Measurements from ENCODE around the gene CDC42EP5.

Gene CDC42EP5

GRCh38 chr19:54418930-54419800, 53.9 kb downstream of the CDC42EP5 start:
- Histone ChIP-seq H3K9me3 (no peaks in the 10 kb centered on the region), H3K27ac (no peak overlapping the region), H3K4me1 (ENCODE audit: control insufficient read depth in 1 of 2, insufficient read depth in 1 of 2, low read depth in 1 of 2, low read length in 1 of 2) (peaks cover 18 to 19% of the 10 kb centered on the region in 2 experiments), H3K27me3 (peaks cover 84% of the 10 kb centered on the region), H3K4me3 (ENCODE audit: low read depth in 1 of 2, low read length in 1 of 2) (no peak overlapping the region), H3K36me3 (no peaks in the 10 kb centered on the region)
- no peak for TF ChIP-seq CTCF (IDR thresholded peaks at IDR 0.05)

- Histone ChIP-seq H3K36me3 (no peaks in the 10 kb centered on the region), H3K4me1 (ENCODE audit: control insufficient read depth in 1 of 2, insufficient read depth in 1 of 2, low read depth in 1 of 2, low read length in 1 of 2) (peaks cover 18 to 19% of the 10 kb centered on the region in 2 experiments), H3K27me3 (peaks cover 88% of the 10 kb centered on the region), H3K9me3 (no peaks in the 10 kb centered on the region), H3K27ac (no peak overlapping the region), H3K4me3 (ENCODE audit: low read depth in 1 of 2, low read length in 1 of 2) (no peak overlapping the region)
- TF ChIP-seq CTCF (IDR thresholded peaks at IDR 0.05): no peak
Measured at GRCh38 chr19:54418030-54418929, 54.8 kb downstream of the CDC42EP5 start.

- Histone ChIP-seq H3K36me3 (no peaks in the 10 kb centered on the region), H3K9me3 (no peaks in the 10 kb centered on the region), H3K27me3 (peaks cover 94% of the 10 kb centered on the region), H3K4me3 (ENCODE audit: low read depth in 1 of 2, low read length in 1 of 2) (no peak overlapping the region), H3K4me1 (ENCODE audit: control insufficient read depth in 1 of 2, insufficient read depth in 1 of 2, low read depth in 1 of 2, low read length in 1 of 2) (peaks cover 18 to 19% of the 10 kb centered on the region in 2 experiments), H3K27ac (no peak overlapping the region)
- no peak for TF ChIP-seq CTCF (IDR thresholded peaks at IDR 0.05)
Measured at GRCh38 chr19:54416695-54417491, 56.2 kb downstream of the CDC42EP5 start.

GRCh38 chr19:54415901-54416673, 57.0 kb downstream of the CDC42EP5 start:
- Histone ChIP-seq H3K4me3 (ENCODE audit: low read depth in 1 of 2, low read length in 1 of 2) (no peak overlapping the region), H3K27me3 (peaks cover 89% of the 10 kb centered on the region), H3K9me3 (no peaks in the 10 kb centered on the region), H3K4me1 (ENCODE audit: control insufficient read depth in 1 of 2, insufficient read depth in 1 of 2, low read depth in 1 of 2, low read length in 1 of 2) (peaks cover 18 to 19% of the 10 kb centered on the region in 2 experiments), H3K36me3 (no peaks in the 10 kb centered on the region), H3K27ac (no peak overlapping the region)
- TF ChIP-seq CTCF (IDR thresholded peaks at IDR 0.05): no peak

Data from neutrophil (primary cell).